Calu3 (cell line): ENCODE results near the gene RUNDC3A. TPM values are rescaled to one million over a fixed set of nuclear protein-coding genes. Genes with fewer than 3 reads are reported as not detected.

Experiments used
- Bru-seq: library from RNA; stranded (reverse); fragments of 400-500 nt; gene quantifications from one replicate; lab custom pipeline; 2021; lab: Mats Ljungman, UMichigan
- BruChase-seq, 2 experiments: library from RNA; stranded (reverse); fragments of 400-500 nt; gene quantifications; one replicate each; lab custom pipeline; 2021; lab: Mats Ljungman, UMichigan
- BruUV-seq: library from RNA; stranded (reverse); fragments of 400-500 nt; replicated peaks from 2 replicates; lab custom pipeline; 2021; lab: Mats Ljungman, UMichigan
- CTCF ChIA-PET: fragments of 300-600 bp; sonication (Branson Sonifier 250); formaldehyde crosslinking; loops from one replicate; lab custom pipeline; 2022; ENCODE audit warnings: antibody characterized with exemption; lab: Charles Lee
- DNase-seq: peaks from one replicate; pipeline ENCODE4 v3.0.0; 2022
- H3K27ac Mint-ChIP-seq: one replicate; pipeline ENCODE4 v1.8.0; 2022; ENCODE audit warnings: mixed read lengths; ENCODE audit not compliant: unreplicated experiment
- H3K27me3 Mint-ChIP-seq: one replicate; pipeline ENCODE4 v1.8.0; 2022; ENCODE audit warnings: mixed read lengths; ENCODE audit not compliant: unreplicated experiment
- H3K36me3 Mint-ChIP-seq: one replicate; pipeline ENCODE4 v1.8.0; 2022; ENCODE audit warnings: mild to moderate bottlenecking, moderate library complexity, mixed read lengths; ENCODE audit not compliant: insufficient read depth, unreplicated experiment
- H3K4me1 Mint-ChIP-seq: one replicate; pipeline ENCODE4 v1.8.0; 2022; ENCODE audit warnings: mild to moderate bottlenecking, low read depth, mixed read lengths; ENCODE audit not compliant: unreplicated experiment
- H3K4me3 Mint-ChIP-seq: one replicate; pipeline ENCODE4 v1.8.0; 2022; ENCODE audit warnings: mild to moderate bottlenecking, low read depth, moderate library complexity, mixed read lengths; ENCODE audit not compliant: unreplicated experiment
- H3K9me3 Mint-ChIP-seq: one replicate; pipeline ENCODE4 v1.8.0; 2022; ENCODE audit warnings: low read depth, mixed read lengths; ENCODE audit not compliant: unreplicated experiment
- intact Hi-C: fragments of 100-400 bp; cut with micrococcal nuclease; formaldehyde crosslinking; loops from one replicate; pipeline ENCODE4 v1.10.0; 2022; ENCODE audit not compliant: unreplicated experiment
- long read RNA-seq: library from polyadenylated mRNA; stranded (forward); transcript quantifications from one replicate; pipeline ENCODE4 v2.0.0, GENCODE V29; 2022
- total RNA-seq: library from RNA; stranded (reverse); gene quantifications from 2 replicates; pipeline ENCODE4 v1.2.3, GENCODE V29; 2022
- TF ChIP-seq, protein P1 (sequence below): fragments of 200-600 bp; IDR thresholded peaks from one replicate; pipeline ENCODE4 v1.8.0; 2022; ENCODE audit warnings: antibody characterized with exemption; ENCODE audit not compliant: unreplicated experiment

The RUNDC3A gene
- total RNA-seq (0.86 and 1.2 TPM in 2 replicates), Bru-seq, nascent RNA (percentile 19 among the genes with signal in this experiment), BruChase-seq, experiment 1, labeled RNA remaining after a 6-hour chase (percentile 26 among the genes with signal in this experiment), BruChase-seq, experiment 2, labeled RNA remaining after a 2-hour chase (percentile 15 among the genes with signal in this experiment)
- long read RNA-seq = 0 reads

DNA sequence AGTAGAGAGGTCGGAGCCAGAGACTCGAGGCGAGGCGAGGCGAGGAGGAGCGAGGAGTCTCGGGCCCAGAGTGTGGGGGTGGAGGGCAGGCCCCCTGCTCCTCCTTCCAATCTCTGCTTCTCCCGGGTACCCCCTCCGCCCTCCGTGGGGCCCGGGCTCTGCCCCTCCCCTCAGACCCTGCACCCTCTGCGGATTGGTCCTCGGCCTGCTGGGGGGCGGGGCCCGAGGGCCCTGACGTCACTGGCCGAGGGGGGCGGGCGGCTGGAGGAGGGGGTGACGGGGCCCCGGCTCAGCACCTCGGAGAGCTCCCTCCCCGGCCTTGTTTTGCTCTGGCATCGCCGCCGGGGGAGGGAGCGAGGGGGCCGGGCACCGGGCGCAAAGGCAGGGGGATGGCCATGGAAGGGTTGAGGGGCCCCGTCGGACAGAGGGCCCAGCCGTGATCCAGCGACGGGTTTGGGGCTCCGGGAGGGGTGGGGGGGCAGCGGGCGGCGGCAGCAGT is at the start of gene RUNDC3A:
Gene RUNDC3A, plus strand, starts transcription at position 282 of the 499 bp plus-strand sequence. CDS start 232 bp downstream, outside the sequence.
- Mint-ChIP-seq H3K27me3 (peaks cover 90% of the 10 kb centered on the region), H3K4me3 (peak within 1 kb of the TSS; percentile 67), H3K4me1 (peaks cover 11% of the 10 kb centered on the region), H3K36me3 (peaks cover 15% of the 10 kb centered on the region), H3K27ac (peak within 1 kb of the TSS; percentile 78), H3K9me3 (no peaks in the 10 kb centered on the region)
- BruUV-seq = no TSS peak
- intact Hi-C loops = no loop called here
- TF ChIP-seq, protein P1, sequence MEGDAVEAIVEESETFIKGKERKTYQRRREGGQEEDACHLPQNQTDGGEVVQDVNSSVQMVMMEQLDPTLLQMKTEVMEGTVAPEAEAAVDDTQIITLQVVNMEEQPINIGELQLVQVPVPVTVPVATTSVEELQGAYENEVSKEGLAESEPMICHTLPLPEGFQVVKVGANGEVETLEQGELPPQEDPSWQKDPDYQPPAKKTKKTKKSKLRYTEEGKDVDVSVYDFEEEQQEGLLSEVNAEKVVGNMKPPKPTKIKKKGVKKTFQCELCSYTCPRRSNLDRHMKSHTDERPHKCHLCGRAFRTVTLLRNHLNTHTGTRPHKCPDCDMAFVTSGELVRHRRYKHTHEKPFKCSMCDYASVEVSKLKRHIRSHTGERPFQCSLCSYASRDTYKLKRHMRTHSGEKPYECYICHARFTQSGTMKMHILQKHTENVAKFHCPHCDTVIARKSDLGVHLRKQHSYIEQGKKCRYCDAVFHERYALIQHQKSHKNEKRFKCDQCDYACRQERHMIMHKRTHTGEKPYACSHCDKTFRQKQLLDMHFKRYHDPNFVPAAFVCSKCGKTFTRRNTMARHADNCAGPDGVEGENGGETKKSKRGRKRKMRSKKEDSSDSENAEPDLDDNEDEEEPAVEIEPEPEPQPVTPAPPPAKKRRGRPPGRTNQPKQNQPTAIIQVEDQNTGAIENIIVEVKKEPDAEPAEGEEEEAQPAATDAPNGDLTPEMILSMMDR = no peak
- CTCF ChIA-PET = interaction anchor here (0.6 to 1.8 kb wide), 10 partner anchors 8 to 302 kb away, joined by 3 to 8 read pairs (median 4); partner anchors contain the start of gene FAM171A2
- DNase-seq = peak; percentile 95

GRCh38 chr17:44258811-44259351 is 49.5 kb upstream of the RUNDC3A start:
- CTCF ChIA-PET = interaction anchor here (0.5 to 1.3 kb wide), 3 partner anchors 11 to 35 kb away, joined by 3 to 4 read pairs (median 4); no protein-coding TSS in a partner anchor
- Mint-ChIP-seq H3K27ac (no peak overlapping the region), H3K36me3 (no peaks in the 10 kb centered on the region), H3K4me1 (no peaks in the 10 kb centered on the region), H3K9me3 (no peaks in the 10 kb centered on the region), H3K27me3 (peaks cover 91% of the 10 kb centered on the region), H3K4me3 (no peak overlapping the region)
- intact Hi-C loops = no loop called here
- no peak for DNase-seq
- TF ChIP-seq, protein P1 = no peak
- no TSS peak for BruUV-seq

GRCh38 chr17:44260296-44260695 is 48.1 kb upstream of the RUNDC3A start:
- Mint-ChIP-seq H3K27me3 (peaks cover 80% of the 10 kb centered on the region), H3K36me3 (no peaks in the 10 kb centered on the region), H3K27ac (no peak overlapping the region), H3K4me1 (no peaks in the 10 kb centered on the region), H3K4me3 (no peak overlapping the region), H3K9me3 (no peaks in the 10 kb centered on the region)
- BruUV-seq = no TSS peak
- TF ChIP-seq, protein P1 = no peak
- CTCF ChIA-PET = interaction anchor here (1.3 kb wide), 1 partner anchor 9 kb away, joined by 3 read pairs; no protein-coding TSS in a partner anchor
- intact Hi-C loops = no loop called here
- no peak for DNase-seq

DNA sequence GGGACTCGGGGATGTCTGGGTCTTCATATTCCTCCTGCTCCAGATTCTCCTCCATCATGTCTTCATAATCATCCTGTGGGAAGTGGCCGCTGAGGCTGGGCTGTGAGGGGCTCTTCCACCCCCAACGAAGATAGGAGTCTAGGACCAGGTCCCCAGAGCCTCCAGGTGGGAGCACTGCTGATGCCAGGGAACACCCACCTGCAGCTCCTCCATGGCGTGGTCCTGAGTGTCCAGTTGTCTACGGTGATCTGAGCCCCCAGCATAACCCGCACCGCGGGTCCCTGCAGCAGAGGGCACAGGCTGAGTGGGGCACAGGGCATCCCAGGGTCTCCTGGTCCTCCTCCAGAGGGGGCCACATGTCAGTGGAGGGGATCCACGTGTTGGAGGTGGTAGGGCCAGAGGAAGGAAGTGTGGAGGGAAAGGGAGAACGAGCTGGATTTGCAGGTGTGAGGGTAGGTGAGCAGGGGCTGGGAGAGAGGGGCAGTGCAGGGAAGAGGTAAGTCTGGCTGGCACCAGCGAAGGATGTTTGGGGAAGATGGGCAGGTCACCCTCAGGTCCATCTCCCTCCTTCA is 45.7 kb upstream of the RUNDC3A start:
- Mint-ChIP-seq H3K9me3 (no peaks in the 10 kb centered on the region), H3K4me1 (no peaks in the 10 kb centered on the region), H3K27ac (no peak overlapping the region), H3K4me3 (no peak overlapping the region), H3K36me3 (no peaks in the 10 kb centered on the region), H3K27me3 (peaks cover 70% of the 10 kb centered on the region)
- intact Hi-C loops = no loop called here
- CTCF ChIA-PET = interaction anchor here (1.5 kb wide), 1 partner anchor 20 kb away, joined by 3 read pairs; no protein-coding TSS in a partner anchor
- BruUV-seq = no TSS peak
- TF ChIP-seq, protein P1 = no peak
- DNase-seq = no peak
